ENCODE results near the gene TRA2A. TPM values are rescaled to one million over a fixed set of nuclear protein-coding genes. Genes with fewer than 3 reads are reported as not detected.
"Not testable (repeated sequence)": the region's sequence is repeated elsewhere in the genome, so short reads cannot be mapped to it uniquely, and the experiment has no call there.

The TRA2A gene
- total RNA-seq, 2 donors from 2014 or later: 34.3 to 46.0 TPM

GRCh38 chr7:23530405-23530804 lies 1.4 kb downstream of the TRA2A start:
- 3% methylated on average over 8 of the region's 8 CpGs for WGBS
- Histone ChIP-seq H3K27ac (peak overlapping the region in 1 of 2 donors; percentile 96), H3K9me3 (no peaks in the 10 kb centered on the region), H3K27me3 (replicated peaks; ENCODE audit: insufficient read depth) (no peaks in the 10 kb centered on the region), H3K36me3 (no peaks in the 10 kb centered on the region), H3K4me3 (peak overlapping the region; percentile 74 to 77), H3K4me1 (replicated peaks) (no peaks in the 10 kb centered on the region)
- DNase-seq (ENCODE audit: low spot score): no peak
- TF ChIP-seq POLR2AphosphoS5 (IDR thresholded peaks at IDR 0.05): peak; percentile 18
- no peak for TF ChIP-seq POLR2A (IDR thresholded peaks at IDR 0.05)
- TF ChIP-seq CTCF (IDR thresholded peaks at IDR 0.05): peak in 1 of 4 experiments; percentile 7
- intact Hi-C loops (cut with DNase I): loop anchor here (5.0 kb wide), 1 partner anchor 348 kb away; the partner anchor contains the start of gene NUP42

GRCh38 chr7:23529262-23529859 lies 2.4 kb downstream of the TRA2A start:
- 78% methylated on average over 18 of the region's 18 CpGs for WGBS
- Histone ChIP-seq H3K36me3 (no peaks in the 10 kb centered on the region), H3K9me3 (no peaks in the 10 kb centered on the region), H3K27ac (no peak overlapping the region), H3K4me3 (no peak overlapping the region), H3K27me3 (replicated peaks; ENCODE audit: insufficient read depth) (no peaks in the 10 kb centered on the region), H3K4me1 (replicated peaks) (no peaks in the 10 kb centered on the region)
- no peak for DNase-seq (ENCODE audit: low spot score)
- intact Hi-C loops (cut with DNase I): no loop called here
- TF ChIP-seq CTCF (IDR thresholded peaks at IDR 0.05) (no peak), POLR2A (IDR thresholded peaks at IDR 0.05) (no peak)

- H3K36me3 ChIP-seq; H3K27ac ChIP-seq; H3K4me1 ChIP-seq (replicated peaks); H3K9me3 ChIP-seq; DNase-seq (ENCODE audit: low spot score); intact Hi-C loops (cut with DNase I); H3K4me3 ChIP-seq; H3K27me3 ChIP-seq (replicated peaks; ENCODE audit: insufficient read depth): not testable (repeated sequence)
- WGBS: 83% methylated on average over 7 of the region's 7 CpGs
Observed at GRCh38 chr7:23525611-23526010, 6.2 kb downstream of the TRA2A start.

- 93% methylated on average over 7 of the region's 7 CpGs for WGBS
- H3K9me3 ChIP-seq: no peaks in the 10 kb centered on the region
- TF ChIP-seq POLR2A (IDR thresholded peaks at IDR 0.05): no peak
- TF ChIP-seq CTCF (IDR thresholded peaks at IDR 0.05): no peak
- TF ChIP-seq POLR2AphosphoS5 (IDR thresholded peaks at IDR 0.05): no peak
- no peaks in the 10 kb centered on the region for H3K27me3 ChIP-seq (replicated peaks; ENCODE audit: insufficient read depth)
- DNase-seq (ENCODE audit: low spot score): no peak
- no peak overlapping the region for H3K27ac ChIP-seq
- H3K4me1 ChIP-seq (replicated peaks): no peaks in the 10 kb centered on the region
- intact Hi-C loops (cut with DNase I): no loop called here
- H3K4me3 ChIP-seq: no peak overlapping the region
- H3K36me3 ChIP-seq: no peaks in the 10 kb centered on the region
Observed at GRCh38 chr7:23524473-23524872, 7.3 kb downstream of the TRA2A start.

GRCh38 chr7:23523486-23524075 lies 8.2 kb downstream of the TRA2A start:
- Histone ChIP-seq H3K4me3 (no peak overlapping the region), H3K36me3 (no peaks in the 10 kb centered on the region), H3K27me3 (replicated peaks; ENCODE audit: insufficient read depth) (no peaks in the 10 kb centered on the region), H3K4me1 (replicated peaks) (no peaks in the 10 kb centered on the region), H3K27ac (no peak overlapping the region), H3K9me3 (no peaks in the 10 kb centered on the region)
- intact Hi-C loops (cut with DNase I): no loop called here
- TF ChIP-seq POLR2A (IDR thresholded peaks at IDR 0.05): no peak
- WGBS: 44% methylated on average over 2 of the region's 2 CpGs
- DNase-seq (ENCODE audit: low spot score): no peak

- Histone ChIP-seq H3K27ac (no peak overlapping the region), H3K27me3 (replicated peaks; ENCODE audit: insufficient read depth) (no peaks in the 10 kb centered on the region), H3K36me3 (peaks cover 2 to 6% of the 10 kb centered on the region in 2 donors), H3K9me3 (no peaks in the 10 kb centered on the region), H3K4me3 (no peak overlapping the region), H3K4me1 (replicated peaks) (no peaks in the 10 kb centered on the region)
- intact Hi-C loops (cut with DNase I): no loop called here
- TF ChIP-seq POLR2A (IDR thresholded peaks at IDR 0.05) (no peak), POLR2AphosphoS5 (IDR thresholded peaks at IDR 0.05) (no peak), CTCF (IDR thresholded peaks at IDR 0.05) (no peak)
- no peak for DNase-seq (ENCODE audit: low spot score)
- 96% methylated on average over 7 of the region's 7 CpGs for WGBS
Observed at GRCh38 chr7:23520582-23520981, 11.2 kb downstream of the TRA2A start.

All from prostate gland (tissue), 2 donors.